ENCODE results near the gene LYPD8. TPM values are rescaled to one million over a fixed set of nuclear protein-coding genes. Genes with fewer than 3 reads are reported as not detected.
"Not testable (repeated sequence)": the region's sequence is repeated elsewhere in the genome, so short reads cannot be mapped to it uniquely, and the experiment has no call there.

LYPD8 gene
- total RNA-seq, 1 donor from 2014 or later, result not detected

DNA sequence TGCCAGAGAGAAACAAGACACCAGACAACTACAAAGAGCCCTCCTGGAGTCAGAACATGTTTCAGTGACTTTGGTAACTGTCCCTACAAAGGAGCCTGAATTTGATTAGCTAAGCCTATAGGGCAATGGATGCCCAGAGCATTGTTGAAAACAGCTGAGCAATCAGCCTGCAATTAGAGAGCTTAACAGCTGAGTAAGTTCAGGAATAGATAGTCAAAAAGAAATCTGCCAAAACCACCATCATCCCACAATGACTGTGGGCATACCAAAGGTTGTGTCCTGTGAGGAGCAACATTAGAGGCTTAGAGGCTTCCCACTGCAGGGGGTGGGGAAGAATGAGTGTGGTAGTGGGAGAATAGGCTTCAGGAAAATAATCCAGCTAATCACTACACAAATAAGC lies 38.0 kb upstream of the LYPD8 start:
- Mint-ChIP-seq H3K36me3 (no peaks in the 10 kb centered on the region), H3K4me1 (ENCODE audit: unreplicated experiment) (no peaks in the 10 kb centered on the region), H3K27ac (no peak overlapping the region), H3K9me3 (peaks cover 4% of the 10 kb centered on the region), H3K27me3 (no peaks in the 10 kb centered on the region), H3K4me3 (no peak overlapping the region)
- TF ChIP-seq, protein P1, sequence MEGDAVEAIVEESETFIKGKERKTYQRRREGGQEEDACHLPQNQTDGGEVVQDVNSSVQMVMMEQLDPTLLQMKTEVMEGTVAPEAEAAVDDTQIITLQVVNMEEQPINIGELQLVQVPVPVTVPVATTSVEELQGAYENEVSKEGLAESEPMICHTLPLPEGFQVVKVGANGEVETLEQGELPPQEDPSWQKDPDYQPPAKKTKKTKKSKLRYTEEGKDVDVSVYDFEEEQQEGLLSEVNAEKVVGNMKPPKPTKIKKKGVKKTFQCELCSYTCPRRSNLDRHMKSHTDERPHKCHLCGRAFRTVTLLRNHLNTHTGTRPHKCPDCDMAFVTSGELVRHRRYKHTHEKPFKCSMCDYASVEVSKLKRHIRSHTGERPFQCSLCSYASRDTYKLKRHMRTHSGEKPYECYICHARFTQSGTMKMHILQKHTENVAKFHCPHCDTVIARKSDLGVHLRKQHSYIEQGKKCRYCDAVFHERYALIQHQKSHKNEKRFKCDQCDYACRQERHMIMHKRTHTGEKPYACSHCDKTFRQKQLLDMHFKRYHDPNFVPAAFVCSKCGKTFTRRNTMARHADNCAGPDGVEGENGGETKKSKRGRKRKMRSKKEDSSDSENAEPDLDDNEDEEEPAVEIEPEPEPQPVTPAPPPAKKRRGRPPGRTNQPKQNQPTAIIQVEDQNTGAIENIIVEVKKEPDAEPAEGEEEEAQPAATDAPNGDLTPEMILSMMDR (conservative IDR thresholded peaks at IDR 0.05), result no peak
- no peak for DNase-seq (ENCODE audit: extremely low spot score, unreplicated experiment)

DNA sequence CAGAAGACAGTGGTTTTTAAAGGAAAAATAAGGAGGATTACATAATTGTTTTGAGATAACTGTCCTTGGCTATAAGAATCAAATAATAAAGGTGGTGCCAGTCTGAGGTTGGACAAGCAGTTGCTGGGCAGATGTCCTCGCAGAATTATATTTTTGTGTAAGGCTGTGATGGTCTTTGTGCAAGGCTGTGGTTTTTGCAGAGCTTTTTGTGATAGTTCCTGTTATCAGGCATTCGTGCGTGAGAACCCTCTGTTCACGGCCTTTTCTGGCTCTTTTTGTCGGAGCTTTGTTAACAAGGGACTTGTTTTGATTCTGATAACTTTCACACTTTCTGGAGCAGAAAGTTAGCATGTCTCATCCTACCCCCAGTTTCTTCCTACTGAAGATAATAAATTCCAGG lies 36.8 kb upstream of the LYPD8 start:
- TF ChIP-seq, protein P1 (conservative IDR thresholded peaks at IDR 0.05), result no peak
- H3K27ac Mint-ChIP-seq, result no peak overlapping the region
- peaks cover 4% of the 10 kb centered on the region for H3K9me3 Mint-ChIP-seq
- H3K27me3 Mint-ChIP-seq, result no peaks in the 10 kb centered on the region
- no peaks in the 10 kb centered on the region for H3K36me3 Mint-ChIP-seq
- no peaks in the 10 kb centered on the region for H3K4me1 Mint-ChIP-seq (ENCODE audit: unreplicated experiment)
- no peak for DNase-seq (ENCODE audit: extremely low spot score, unreplicated experiment)
- no peak overlapping the region for H3K4me3 Mint-ChIP-seq

GRCh38 chr1:248791010-248791409 lies 35.5 kb upstream of the LYPD8 start:
- TF ChIP-seq, protein P1 (conservative IDR thresholded peaks at IDR 0.05), result no peak
- Mint-ChIP-seq H3K4me3 (no peak overlapping the region), H3K36me3 (no peaks in the 10 kb centered on the region), H3K4me1 (ENCODE audit: unreplicated experiment) (no peaks in the 10 kb centered on the region), H3K27me3 (no peaks in the 10 kb centered on the region), H3K9me3 (peaks cover 4% of the 10 kb centered on the region), H3K27ac (no peak overlapping the region)
- DNase-seq (ENCODE audit: extremely low spot score, unreplicated experiment), result no peak

DNA sequence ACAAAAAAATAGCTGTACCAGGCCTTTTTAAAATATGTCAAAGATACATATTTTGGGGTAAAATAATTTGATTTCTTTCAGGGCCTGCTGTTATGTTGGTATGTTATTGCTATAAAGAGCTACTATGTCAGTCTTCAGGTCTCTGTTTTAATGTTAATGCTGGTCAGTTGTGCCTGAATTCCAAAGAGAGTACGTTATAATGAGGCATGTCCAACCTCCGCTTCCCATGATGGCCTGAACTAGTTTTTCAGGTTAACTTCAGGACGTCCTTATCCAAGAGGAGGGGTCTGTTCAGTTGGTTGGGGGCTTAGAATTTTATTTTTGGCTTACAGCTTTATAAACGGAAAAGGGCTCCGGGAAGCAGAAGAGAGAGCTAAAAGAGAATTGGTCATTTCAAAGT lies 34.9 kb upstream of the LYPD8 start:
- no peak for DNase-seq (ENCODE audit: extremely low spot score, unreplicated experiment)
- H3K36me3 Mint-ChIP-seq, result no peaks in the 10 kb centered on the region
- H3K27me3 Mint-ChIP-seq, result no peaks in the 10 kb centered on the region
- TF ChIP-seq, protein P1 (conservative IDR thresholded peaks at IDR 0.05), result no peak
- H3K4me1 Mint-ChIP-seq (ENCODE audit: unreplicated experiment), result no peaks in the 10 kb centered on the region
- H3K9me3 Mint-ChIP-seq, result peaks cover 4% of the 10 kb centered on the region
- no peak overlapping the region for H3K4me3 Mint-ChIP-seq
- H3K27ac Mint-ChIP-seq, result no peak overlapping the region

DNA sequence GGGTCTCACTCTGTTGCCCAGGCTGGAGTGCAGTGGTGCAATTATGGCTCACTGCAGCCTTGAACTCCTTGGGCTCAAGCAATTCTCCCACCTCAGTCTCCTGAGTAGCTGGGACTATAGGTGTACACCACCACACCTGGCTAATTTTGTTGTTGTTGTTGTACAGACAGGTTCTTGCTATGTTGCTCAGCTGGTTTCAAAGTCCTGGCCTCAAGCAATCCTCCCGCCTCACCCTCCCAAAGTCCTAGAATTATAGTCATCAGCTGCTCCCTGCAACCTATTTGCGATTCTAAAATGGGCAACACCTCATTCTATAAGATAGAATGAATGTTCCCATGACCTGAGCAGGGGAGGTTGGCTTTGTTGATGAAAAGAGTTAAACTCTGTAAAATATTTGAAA lies 33.8 kb upstream of the LYPD8 start:
- H3K9me3 Mint-ChIP-seq; H3K36me3 Mint-ChIP-seq; H3K4me1 Mint-ChIP-seq (ENCODE audit: unreplicated experiment); DNase-seq (ENCODE audit: extremely low spot score, unreplicated experiment); H3K27me3 Mint-ChIP-seq; H3K4me3 Mint-ChIP-seq: not testable (repeated sequence)
- H3K27ac Mint-ChIP-seq, result peak overlapping the region; percentile 89

DNA sequence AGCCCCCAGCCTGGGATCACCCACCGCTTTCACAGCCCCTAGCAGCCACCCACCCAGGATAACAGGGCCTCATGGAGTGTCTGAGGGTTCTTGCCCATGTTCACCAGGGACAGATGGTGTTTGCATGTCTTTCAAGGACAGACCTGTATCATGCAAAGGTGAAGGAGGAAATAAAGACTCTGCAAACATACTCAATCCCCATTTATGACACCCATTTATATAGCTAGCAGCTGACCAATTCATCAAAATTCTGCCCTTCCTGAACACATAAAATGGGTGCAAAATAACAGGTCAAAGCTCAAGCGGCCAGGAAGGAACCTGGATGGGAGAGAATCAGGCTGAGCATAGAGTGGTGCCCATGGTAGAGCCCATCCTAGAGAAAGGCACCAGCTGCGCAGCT lies 32.8 kb upstream of the LYPD8 start:
- no peak overlapping the region for H3K27ac Mint-ChIP-seq
- no peak overlapping the region for H3K4me3 Mint-ChIP-seq
- H3K9me3 Mint-ChIP-seq, result peaks cover 4% of the 10 kb centered on the region
- DNase-seq (ENCODE audit: extremely low spot score, unreplicated experiment), result no peak
- H3K27me3 Mint-ChIP-seq, result no peaks in the 10 kb centered on the region
- H3K36me3 Mint-ChIP-seq, result no peaks in the 10 kb centered on the region
- H3K4me1 Mint-ChIP-seq (ENCODE audit: unreplicated experiment), result no peaks in the 10 kb centered on the region
- TF ChIP-seq, protein P1 (conservative IDR thresholded peaks at IDR 0.05), result no peak
